HG03565 (cell line): ENCODE data around the gene FASN.

Experiments used
- ATAC-seq: cut with Tn5 transposase; IDR thresholded peaks from one replicate; pipeline ENCODE4 v1.9.1; 2021; ENCODE audit warnings: mild to moderate bottlenecking, moderate library complexity; ENCODE audit not compliant: unreplicated experiment

The FASN gene

DNA sequence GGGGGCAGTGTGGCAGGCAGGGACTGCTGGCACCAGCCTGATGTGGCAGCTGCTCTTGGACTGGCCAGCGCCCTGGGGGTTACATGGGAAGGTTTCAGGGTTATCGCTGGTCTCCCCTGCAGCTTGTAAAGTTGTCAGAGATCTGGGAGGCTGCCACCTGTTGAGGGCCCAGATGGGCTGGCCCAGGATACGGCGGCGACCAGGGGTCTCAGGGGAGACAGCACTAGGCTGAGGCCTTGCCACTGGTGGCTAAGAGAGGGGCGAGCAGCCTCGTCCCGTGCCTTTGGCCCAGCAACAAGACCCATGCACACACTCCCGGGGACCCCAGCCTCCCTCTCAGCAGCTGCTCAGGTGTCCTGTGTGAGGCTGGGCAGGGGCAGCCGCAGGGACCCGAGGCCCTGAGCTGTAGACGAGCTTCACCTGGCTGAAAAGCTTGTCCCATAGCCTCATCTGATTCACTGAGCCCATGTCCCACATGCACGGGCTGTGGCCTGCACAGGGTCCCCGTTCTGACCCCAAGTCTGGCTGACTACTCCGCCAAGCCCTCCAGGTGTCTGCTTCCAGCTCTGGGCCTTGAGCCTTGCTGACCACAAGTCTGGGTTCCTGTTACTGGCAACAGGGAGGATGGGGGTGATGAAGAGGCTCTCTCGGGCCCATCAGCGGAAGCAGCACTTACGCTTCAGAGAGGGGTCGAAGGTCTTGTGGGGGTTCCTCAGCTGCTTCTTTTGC, 38.6 kb downstream of the FASN start:
- no peak for ATAC-seq

- no peak for ATAC-seq
Measured at GRCh38 chr17:82058855-82059249, 39.2 kb downstream of the FASN start.

DNA sequence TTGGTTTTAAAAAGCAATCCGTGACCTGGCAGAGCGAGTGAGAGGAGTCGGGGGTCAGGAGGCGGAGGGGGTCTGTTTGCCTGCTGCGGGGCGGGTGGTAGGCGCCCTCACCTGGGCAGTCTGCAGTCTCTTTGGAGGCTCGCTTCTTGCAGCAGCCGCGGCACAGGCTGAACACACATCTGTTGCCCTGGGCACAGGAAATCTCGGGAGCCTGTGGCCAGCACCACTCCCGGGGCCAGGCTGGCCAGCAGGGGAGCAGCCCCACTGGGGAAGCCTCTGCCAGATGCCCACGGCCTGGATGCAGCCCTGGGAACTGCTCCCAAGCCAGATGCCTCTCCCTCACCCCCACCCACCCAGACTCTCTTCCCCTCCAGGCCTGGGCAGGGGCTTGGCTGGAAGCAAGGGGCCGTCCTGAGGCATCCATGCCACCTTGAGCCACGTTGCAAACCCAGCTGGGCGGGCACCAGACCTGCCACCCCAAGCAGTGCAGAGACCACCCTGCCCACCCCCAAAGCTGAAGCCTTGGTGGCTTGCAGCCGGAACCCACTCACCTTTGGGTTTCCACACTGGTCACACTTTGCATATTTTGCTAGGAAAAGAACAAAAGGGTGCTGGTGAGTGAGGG, 39.7 kb downstream of the FASN start:
- ATAC-seq, result no peak

GRCh38 chr17:82056729-82057621, 41.1 kb downstream of the FASN start:
- no peak for ATAC-seq

- no peak for ATAC-seq
Measured at GRCh38 chr17:82055965-82056728, 41.9 kb downstream of the FASN start.

DNA sequence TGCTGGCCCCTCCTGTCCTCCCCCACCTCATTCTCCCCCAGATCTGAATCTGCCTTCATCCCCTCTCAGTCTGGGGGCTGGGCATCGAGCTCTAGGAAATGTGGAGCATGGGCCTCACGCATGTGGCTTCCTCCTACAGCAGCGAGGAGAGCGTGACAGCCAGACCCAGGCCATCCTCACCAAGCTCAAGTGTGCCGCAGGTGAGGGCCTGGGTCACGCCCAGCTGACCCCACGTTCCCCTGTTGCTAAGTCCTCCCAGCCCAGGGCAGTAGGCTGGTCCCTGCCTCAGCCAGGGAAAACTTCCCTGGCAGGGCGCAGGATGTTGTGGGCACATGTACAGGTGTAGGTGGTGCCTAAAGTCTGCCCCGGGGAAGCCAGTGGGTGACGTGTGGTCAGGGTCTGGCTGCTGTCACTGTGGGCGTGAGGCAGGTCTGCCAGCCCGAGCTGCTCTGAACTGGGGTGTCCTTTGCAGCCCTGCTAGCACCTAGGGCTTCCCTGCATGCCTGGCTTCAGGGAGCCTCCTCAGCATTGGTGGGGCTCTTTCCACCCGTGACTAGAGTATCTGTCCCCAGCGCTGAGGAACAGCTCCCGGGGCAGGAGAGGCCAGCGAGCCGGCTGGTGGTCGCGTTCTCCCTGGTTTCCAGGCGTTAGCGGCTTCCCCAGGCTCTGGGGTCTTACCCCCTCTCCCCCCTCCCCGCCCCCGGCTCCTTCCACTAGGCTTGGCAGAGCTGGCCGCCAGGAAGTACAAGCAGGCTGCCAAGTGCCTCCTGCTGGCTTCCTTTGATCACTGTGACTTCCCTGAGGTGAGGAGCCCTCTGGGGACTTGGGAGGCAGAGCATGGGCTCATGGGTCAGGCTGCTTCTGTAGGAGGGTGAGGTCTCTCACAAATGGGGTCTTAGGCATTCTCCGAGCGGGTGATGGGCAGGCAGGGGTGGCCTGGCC, 42.7 kb downstream of the FASN start:
- ATAC-seq, result no peak

DNA sequence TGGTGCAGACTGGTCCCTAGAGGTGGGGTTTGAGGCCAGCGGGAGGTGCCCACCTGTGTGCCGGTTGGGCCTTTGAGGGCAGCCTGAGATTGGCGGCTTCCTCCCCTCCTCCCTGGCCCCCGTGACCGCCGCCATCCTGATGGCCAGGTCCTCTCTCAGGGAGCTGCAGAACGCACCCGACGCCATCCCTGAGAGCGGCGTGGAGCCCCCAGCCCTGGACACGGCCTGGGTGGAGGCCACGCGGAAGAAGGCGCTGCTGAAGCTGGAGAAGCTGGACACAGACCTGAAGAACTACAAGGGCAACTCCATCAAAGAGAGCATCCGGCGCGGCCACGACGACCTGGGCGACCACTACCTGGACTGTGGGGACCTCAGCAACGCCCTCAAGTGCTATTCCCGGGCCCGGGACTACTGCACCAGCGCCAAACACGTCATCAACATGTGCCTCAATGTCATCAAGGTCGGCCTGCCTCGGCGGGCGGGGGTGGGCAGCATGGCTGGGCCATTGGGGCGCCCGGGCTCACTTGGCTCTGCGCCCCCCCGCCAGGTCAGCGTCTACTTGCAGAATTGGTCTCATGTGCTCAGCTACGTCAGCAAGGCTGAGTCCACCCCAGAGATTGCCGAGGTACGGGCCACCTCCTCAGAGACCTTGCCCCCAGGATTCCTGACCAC, 43.5 kb downstream of the FASN start:
- no peak for ATAC-seq

DNA sequence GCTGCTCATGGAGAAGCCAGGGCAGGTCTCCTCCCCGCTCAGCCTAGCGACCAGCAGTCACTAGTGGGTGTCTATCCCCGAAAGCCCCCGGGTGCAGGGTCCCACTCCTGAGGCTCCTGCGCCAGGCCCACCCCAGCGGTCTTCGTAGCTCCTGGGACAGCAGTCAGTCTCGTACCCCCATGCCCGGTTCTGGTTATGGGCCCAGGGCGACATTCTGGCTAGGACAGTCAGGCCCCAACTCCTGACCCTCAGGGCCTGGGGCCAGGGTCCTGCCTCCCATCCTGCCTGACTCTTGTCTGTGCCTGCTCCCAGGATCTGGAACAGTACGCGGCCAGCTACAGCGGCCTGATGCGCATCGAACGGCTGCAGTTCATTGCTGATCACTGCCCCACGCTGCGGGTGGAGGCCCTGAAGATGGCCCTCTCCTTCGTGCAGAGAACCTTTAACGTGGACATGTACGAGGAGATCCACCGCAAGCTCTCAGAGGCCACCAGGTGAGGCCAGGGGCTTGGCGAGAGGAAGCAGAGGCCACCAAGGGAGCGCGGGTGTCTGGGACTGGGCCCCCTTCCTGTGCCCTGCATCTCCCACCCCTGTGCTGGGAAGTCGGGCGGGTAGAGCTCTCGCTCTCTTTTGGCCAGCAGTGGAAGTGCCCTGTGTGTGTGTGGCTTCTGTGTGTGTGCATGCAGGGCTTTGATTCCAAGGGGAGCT, 44.3 kb downstream of the FASN start:
- no peak for ATAC-seq

GRCh38 chr17:82053130-82053529, 44.9 kb downstream of the FASN start:
- ATAC-seq, result no peak

- no peak for ATAC-seq
Measured at GRCh38 chr17:82052638-82053059, 45.4 kb downstream of the FASN start.

GRCh38 chr17:82051776-82052637, 46.0 kb downstream of the FASN start, which contains the start of the genes GPS1 and RFNG:
GPS1 (plus strand) TSS chr17:82051898; CDS start chr17:82051932, 34 bp downstream.
RFNG (minus strand) TSS chr17:82051811; CDS start chr17:82051766, 45 bp downstream.
- no peak for ATAC-seq

DNA sequence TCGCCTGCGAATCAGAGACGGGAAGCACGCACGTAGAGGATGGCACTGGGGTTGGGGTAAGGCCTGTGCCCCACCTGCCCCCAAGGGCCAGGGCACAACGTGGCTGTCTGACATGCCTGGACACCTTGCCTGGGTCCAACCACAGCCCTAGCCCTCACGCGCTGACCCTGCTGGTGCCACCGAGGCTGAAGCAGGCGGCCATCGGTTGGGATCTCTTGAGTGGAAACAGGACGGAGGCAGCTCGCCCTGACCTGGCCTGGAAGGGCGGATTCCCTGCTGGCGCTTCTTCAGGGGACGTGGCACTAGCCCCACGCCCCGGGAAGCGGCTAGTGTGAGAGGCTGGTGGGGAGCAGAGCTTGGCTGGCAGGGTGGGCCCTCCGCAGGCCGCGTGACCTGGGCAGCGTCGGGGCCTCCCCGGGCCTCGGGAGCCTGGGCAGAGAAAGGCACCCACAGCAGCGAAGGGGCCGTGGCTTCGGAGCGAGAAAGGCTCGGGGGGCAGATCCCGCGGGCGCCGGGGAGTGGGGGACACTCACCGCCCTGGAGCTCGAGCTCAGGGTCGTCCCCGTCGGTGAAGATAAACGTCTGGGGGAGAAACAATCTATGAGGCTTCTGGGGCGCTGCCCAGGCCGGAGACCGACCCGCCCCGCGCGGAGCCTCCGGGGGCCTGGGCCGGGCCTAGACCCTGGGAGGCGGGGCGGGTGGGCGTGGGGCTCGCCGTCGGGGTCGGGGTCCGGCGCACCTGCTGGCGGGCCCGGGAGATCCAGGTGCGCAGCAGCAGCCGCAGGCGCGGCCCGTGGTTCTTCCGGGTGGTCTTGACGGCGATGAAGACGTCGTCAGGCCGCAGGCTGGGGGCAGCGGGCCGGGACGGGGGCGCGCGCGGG, 47.0 kb downstream of the FASN start:
- no peak for ATAC-seq

- ATAC-seq, result no peak
Measured at GRCh38 chr17:82050152-82050760, 47.8 kb downstream of the FASN start.

GRCh38 chr17:82049521-82049971, 48.5 kb downstream of the FASN start:
- no peak for ATAC-seq

DNA sequence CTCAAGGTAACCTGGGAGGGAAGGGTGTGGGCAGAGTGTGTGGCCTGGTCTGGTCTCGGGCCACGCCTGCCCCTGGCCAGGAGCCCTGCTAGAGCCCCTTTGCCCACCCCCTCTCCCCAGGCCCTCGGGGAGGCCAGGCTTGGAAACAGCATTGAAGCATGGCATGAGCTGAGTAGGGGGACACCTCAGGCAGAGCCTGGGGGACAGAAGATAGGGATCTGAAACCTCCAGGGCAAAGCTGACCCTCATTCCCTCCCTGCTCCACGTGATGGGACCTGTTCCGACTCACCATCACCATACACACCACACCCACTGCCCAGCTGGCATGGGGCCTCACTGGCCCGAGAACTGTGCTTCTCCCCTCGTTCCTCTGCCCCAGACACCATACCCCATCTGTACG, 48.9 kb downstream of the FASN start:
- ATAC-seq, result no peak

GRCh38 chr17:82048571-82048971, 49.5 kb downstream of the FASN start:
- no peak for ATAC-seq
